LNCAP (cell line): ENCODE data around the gene OXNAD1.

Source experiments
- TF ChIP-seq, protein P1 (sequence below): fragments of 450-650 bp; IDR thresholded peaks from 2 replicates; pipeline ENCODE4 v1.5.1; 2017; ENCODE audit warnings: mild to moderate bottlenecking

Gene OXNAD1

DNA sequence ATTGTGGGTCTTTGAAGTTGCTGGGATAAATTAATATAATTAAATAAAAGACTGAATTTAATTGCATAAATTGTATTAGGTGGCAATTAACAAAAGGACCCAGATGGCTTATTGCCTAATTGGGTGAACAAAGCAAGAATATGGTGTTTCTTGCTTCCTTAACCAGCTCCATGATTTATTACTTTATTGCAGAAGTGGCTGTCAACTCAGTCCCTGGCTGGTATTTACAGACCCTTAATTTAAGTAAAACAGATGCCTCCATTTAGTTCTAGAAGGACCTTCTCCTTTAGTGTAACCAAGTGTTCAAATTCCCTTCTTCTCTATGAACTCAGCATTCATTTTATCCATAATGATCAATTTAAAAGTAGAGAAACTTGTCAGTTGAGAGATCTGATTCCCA lies 35.3 kb upstream of the OXNAD1 start:
- TF ChIP-seq, protein P1, sequence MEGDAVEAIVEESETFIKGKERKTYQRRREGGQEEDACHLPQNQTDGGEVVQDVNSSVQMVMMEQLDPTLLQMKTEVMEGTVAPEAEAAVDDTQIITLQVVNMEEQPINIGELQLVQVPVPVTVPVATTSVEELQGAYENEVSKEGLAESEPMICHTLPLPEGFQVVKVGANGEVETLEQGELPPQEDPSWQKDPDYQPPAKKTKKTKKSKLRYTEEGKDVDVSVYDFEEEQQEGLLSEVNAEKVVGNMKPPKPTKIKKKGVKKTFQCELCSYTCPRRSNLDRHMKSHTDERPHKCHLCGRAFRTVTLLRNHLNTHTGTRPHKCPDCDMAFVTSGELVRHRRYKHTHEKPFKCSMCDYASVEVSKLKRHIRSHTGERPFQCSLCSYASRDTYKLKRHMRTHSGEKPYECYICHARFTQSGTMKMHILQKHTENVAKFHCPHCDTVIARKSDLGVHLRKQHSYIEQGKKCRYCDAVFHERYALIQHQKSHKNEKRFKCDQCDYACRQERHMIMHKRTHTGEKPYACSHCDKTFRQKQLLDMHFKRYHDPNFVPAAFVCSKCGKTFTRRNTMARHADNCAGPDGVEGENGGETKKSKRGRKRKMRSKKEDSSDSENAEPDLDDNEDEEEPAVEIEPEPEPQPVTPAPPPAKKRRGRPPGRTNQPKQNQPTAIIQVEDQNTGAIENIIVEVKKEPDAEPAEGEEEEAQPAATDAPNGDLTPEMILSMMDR = no peak

GRCh38 chr3:16231983-16232382 lies 33.0 kb upstream of the OXNAD1 start:
- TF ChIP-seq, protein P1 = no peak

- TF ChIP-seq, protein P1 = no peak
Measured at GRCh38 chr3:16233806-16234205, 31.2 kb upstream of the OXNAD1 start.

GRCh38 chr3:16234281-16234680 lies 30.7 kb upstream of the OXNAD1 start:
- TF ChIP-seq, protein P1 = no peak

- TF ChIP-seq, protein P1 = no peak
Measured at GRCh38 chr3:16236030-16236639, 28.9 kb upstream of the OXNAD1 start.

- TF ChIP-seq, protein P1 = no peak
Measured at GRCh38 chr3:16236856-16237393, 28.1 kb upstream of the OXNAD1 start.

- TF ChIP-seq, protein P1 = no peak
Measured at GRCh38 chr3:16239086-16239770, 25.8 kb upstream of the OXNAD1 start.
